Gastrocnemius medialis (tissue), 4 donors: ENCODE data around the gene TSPAN16.

ENCODE experiments used
- CTCF ChIP-seq, 5 experiments: fragments of 450-650 bp in 3 of 5; fragments of 200-600 bp in 2 of 5; sonication (generic) in 2 of 5; IDR thresholded peaks in 4 of 5; conservative IDR thresholded peaks in 1 of 5; 1 replicate in 4 of 5; 2 replicates in 1 of 5; pipeline ENCODE4 v1.5.1; 2016 to 2019; ENCODE audit warnings: antibody characterized with exemption in 5 of 5, mild to moderate bottlenecking in 3 of 5, moderate library complexity in 3 of 5
- POLR2A ChIP-seq, 2 donors: fragments of 450-650 bp; IDR thresholded peaks; one replicate each; pipeline ENCODE4 v1.6.1; 2017; ENCODE audit warnings: antibody characterized with exemption in 2 of 2, mild to moderate bottlenecking in 2 of 2, moderate library complexity in 2 of 2

GRCh38 chr19:11295665-11296245 lies at the start of gene TSPAN16:
- no peak for TF ChIP-seq POLR2A (IDR thresholded peaks at IDR 0.05)
- TF ChIP-seq CTCF (IDR thresholded peaks at IDR 0.05 in 4 of 5, conservative IDR thresholded peaks at IDR 0.05 in 1 of 5): no peak
